ENCODE results near the gene GMDS. TPM values are rescaled to one million over a fixed set of nuclear protein-coding genes. Genes with fewer than 3 reads are reported as not detected.
A peak's percentile ranks its signal among the peaks of the same experiment; 100 is the strongest.

The GMDS gene
- total and polyA plus RNA-seq, 2 of the 13 experiments (the other 11 are each of a cell fraction or from before 2014, with no cell fraction given) = 64.4 to 112 TPM

GRCh38 chr6:2205396-2205795 lies 40.0 kb downstream of the GMDS start:
- Histone ChIP-seq H3K27ac (ENCODE audit: extremely low read length, insufficient read depth, low read length) (no peak overlapping the region), H2AFZ (ENCODE audit: low read length) (no peak overlapping the region), H3K27me3 (ENCODE audit: control insufficient read depth in 1 of 2, insufficient read depth in 2 of 2, low read length in 2 of 2) (no peaks in the 10 kb centered on the region), H3K9me3 (ENCODE audit: low read length) (no peaks in the 10 kb centered on the region), H3K4me3 (replicated peaks in 1 of 3; ENCODE audit: insufficient read depth in 1 of 3, low read depth in 2 of 3, low read length in 3 of 3) (no peak overlapping the region), H3K9ac (ENCODE audit: insufficient read depth, low read depth, low read length) (no peak overlapping the region), H3K4me1 (ENCODE audit: insufficient read depth, low read length) (peaks cover 29% of the 10 kb centered on the region; the same call in 1 of the 2 replicates), H3K36me3 (replicated peaks in 1 of 2; ENCODE audit: control insufficient read depth in 1 of 2, insufficient read depth in 2 of 2, low read length in 2 of 2) (peaks cover 0 to 12% of the 10 kb centered on the region in 2 experiments; a peak in 3 of 5 replicates), H3K4me2 (ENCODE audit: low read depth, low read length) (no peak overlapping the region), H4K20me1 (ENCODE audit: insufficient read depth, low read length) (peaks cover 20% of the 10 kb centered on the region), H3K79me2 (ENCODE audit: insufficient read depth, low read length) (peaks cover 85% of the 10 kb centered on the region)
- in situ Hi-C loops (cut with HindIII; ENCODE audit: extremely low pct_ligation_motif_present, low pct_unique_long_range_greater_than_20kb) (loop anchor here (5.0 to 10.0 kb wide), 4 partner anchors 147 to 613 kb away; no protein-coding TSS in a partner anchor), intact Hi-C loops (cut with micrococcal nuclease; ENCODE audit: unreplicated experiment) (no loop called here)
- BruUV-seq (replicated peaks) = no TSS peak
- ChIA-PET POLR2A (no interaction called here), CTCF (ENCODE audit: low intra/inter-chr PET ratio, low total read pairs) (no interaction called here)
- WGBS (ENCODE audit: low lambda C conversion rate) = 99% methylated on average over 3 of the region's 3 CpGs
- no peak for TF ChIP-seq ZNF7 (CRISPR knock-in tag; IDR thresholded peaks at IDR 0.05)
- TF ChIP-seq FLYWCH1 (CRISPR knock-in tag; IDR thresholded peaks at IDR 0.05) = 0 out of 2 replicates have a peak, but pooled peaks have one; percentile 48
- peak; percentile 26 for TF ChIP-seq RBM22 (optimal IDR thresholded peaks at IDR 0.05; ENCODE audit: low read length)
- no peak for FAIRE-seq
- no peak for ATAC-seq
- DNase-seq (ENCODE audit: low spot score) = no peak

DNA sequence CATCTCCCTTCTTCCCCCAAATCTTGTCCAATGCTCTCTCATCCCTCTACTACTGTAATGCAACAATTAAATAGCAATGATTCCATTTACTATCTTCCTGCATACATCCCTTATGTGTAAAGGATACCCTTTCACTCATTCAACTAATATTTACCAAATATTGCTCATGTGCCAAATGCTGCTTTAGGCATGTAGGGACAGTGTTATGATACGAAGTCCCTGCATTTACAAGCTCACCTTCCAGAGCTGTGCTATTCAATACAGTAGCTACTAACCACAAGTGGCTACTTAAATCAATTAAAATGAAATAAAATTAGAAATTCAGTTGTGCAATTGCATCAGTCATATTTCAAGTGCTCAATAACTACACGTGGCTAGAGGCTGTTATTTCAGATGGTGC lies 41.1 kb downstream of the GMDS start:
- FAIRE-seq (no peak), ATAC-seq (no peak), DNase-seq (ENCODE audit: low spot score) (no peak)
- Histone ChIP-seq H3K79me2 (ENCODE audit: insufficient read depth, low read length) (peaks cover 85% of the 10 kb centered on the region), H4K20me1 (ENCODE audit: insufficient read depth, low read length) (peaks cover 25% of the 10 kb centered on the region), H3K27ac (ENCODE audit: extremely low read length, insufficient read depth, low read length) (no peak overlapping the region), H3K9me3 (ENCODE audit: low read length) (no peaks in the 10 kb centered on the region), H3K27me3 (ENCODE audit: control insufficient read depth in 1 of 2, insufficient read depth in 2 of 2, low read length in 2 of 2) (no peaks in the 10 kb centered on the region), H3K4me2 (ENCODE audit: low read depth, low read length) (no peak overlapping the region), H3K36me3 (replicated peaks in 1 of 2; ENCODE audit: control insufficient read depth in 1 of 2, insufficient read depth in 2 of 2, low read length in 2 of 2) (peaks cover 0 to 12% of the 10 kb centered on the region in 2 experiments; a peak in 3 of 5 replicates), H2AFZ (ENCODE audit: low read length) (no peak overlapping the region), H3K9ac (ENCODE audit: insufficient read depth, low read depth, low read length) (no peak overlapping the region), H3K4me1 (ENCODE audit: insufficient read depth, low read length) (peaks cover 24% of the 10 kb centered on the region; the same call in 1 of the 2 replicates), H3K4me3 (replicated peaks in 1 of 3; ENCODE audit: insufficient read depth in 1 of 3, low read depth in 2 of 3, low read length in 3 of 3) (no peak overlapping the region)
- CTCF ChIA-PET (ENCODE audit: low intra/inter-chr PET ratio, low total read pairs) = no interaction called here
- TF ChIP-seq KDM6A (CRISPR knock-in tag; IDR thresholded peaks at IDR 0.05; ENCODE audit: low read depth) = no peak
- 0 out of 2 replicates have a peak, but pooled peaks have one; percentile 7 for TF ChIP-seq CEBPB (IDR thresholded peaks at IDR 0.05; ENCODE audit: borderline replicate concordance, low read depth, low read length)
- WGBS (ENCODE audit: low lambda C conversion rate) = 95% methylated on average over 2 of the region's 2 CpGs
- in situ Hi-C loops (cut with HindIII; ENCODE audit: extremely low pct_ligation_motif_present, low pct_unique_long_range_greater_than_20kb) = loop anchor here (10.0 kb wide), 2 partner anchors 251 to 431 kb away; no protein-coding TSS in a partner anchor
- POLR2A ChIA-PET = no interaction called here
- no TSS peak for BruUV-seq (replicated peaks)
- intact Hi-C loops (cut with micrococcal nuclease; ENCODE audit: unreplicated experiment) = no loop called here
